Stomach (tissue), 4 donors: ENCODE data around the gene SEZ6L.

Source experiments
- POLR2AphosphoS5 ChIP-seq, 3 donors: sonication (generic); formaldehyde crosslinking; IDR thresholded peaks; one replicate each; pipeline ENCODE4 v1.6.1; 2016; ENCODE audit warnings: antibody characterized with exemption in 3 of 3
- TF ChIP-seq, protein P1 (sequence below), 7 experiments: fragments of 450-650 bp in 4 of 7; fragments of 200-600 bp in 3 of 7; sonication (generic) in 3 of 7; IDR thresholded peaks; one replicate each; pipeline ENCODE4 v1.5.1; 2016 to 2019; ENCODE audit warnings: antibody characterized with exemption in 7 of 7, control low read depth in 2 of 7, mild to moderate bottlenecking in 1 of 7

- TF ChIP-seq, protein P1, sequence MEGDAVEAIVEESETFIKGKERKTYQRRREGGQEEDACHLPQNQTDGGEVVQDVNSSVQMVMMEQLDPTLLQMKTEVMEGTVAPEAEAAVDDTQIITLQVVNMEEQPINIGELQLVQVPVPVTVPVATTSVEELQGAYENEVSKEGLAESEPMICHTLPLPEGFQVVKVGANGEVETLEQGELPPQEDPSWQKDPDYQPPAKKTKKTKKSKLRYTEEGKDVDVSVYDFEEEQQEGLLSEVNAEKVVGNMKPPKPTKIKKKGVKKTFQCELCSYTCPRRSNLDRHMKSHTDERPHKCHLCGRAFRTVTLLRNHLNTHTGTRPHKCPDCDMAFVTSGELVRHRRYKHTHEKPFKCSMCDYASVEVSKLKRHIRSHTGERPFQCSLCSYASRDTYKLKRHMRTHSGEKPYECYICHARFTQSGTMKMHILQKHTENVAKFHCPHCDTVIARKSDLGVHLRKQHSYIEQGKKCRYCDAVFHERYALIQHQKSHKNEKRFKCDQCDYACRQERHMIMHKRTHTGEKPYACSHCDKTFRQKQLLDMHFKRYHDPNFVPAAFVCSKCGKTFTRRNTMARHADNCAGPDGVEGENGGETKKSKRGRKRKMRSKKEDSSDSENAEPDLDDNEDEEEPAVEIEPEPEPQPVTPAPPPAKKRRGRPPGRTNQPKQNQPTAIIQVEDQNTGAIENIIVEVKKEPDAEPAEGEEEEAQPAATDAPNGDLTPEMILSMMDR (IDR thresholded peaks at IDR 0.05): no peak
- no peak for TF ChIP-seq POLR2AphosphoS5 (IDR thresholded peaks at IDR 0.05)
These were observed 232.5 kb downstream of the SEZ6L start for GRCh38 chr22:26401726-26402125.
